HG02884 (cell line): ENCODE measurements around the gene NBL1.
A peak's percentile ranks its signal among the peaks of the same experiment; 100 is the strongest.
"Not testable (repeated sequence)": the region's sequence is repeated elsewhere in the genome, so short reads cannot be mapped to it uniquely, and the experiment has no call there.

Experiments used
- ATAC-seq: cut with Tn5 transposase; IDR thresholded peaks from one replicate; pipeline ENCODE4 v1.9.1; 2021; ENCODE audit warnings: mild to moderate bottlenecking, moderate library complexity; ENCODE audit not compliant: unreplicated experiment

NBL1 gene

DNA sequence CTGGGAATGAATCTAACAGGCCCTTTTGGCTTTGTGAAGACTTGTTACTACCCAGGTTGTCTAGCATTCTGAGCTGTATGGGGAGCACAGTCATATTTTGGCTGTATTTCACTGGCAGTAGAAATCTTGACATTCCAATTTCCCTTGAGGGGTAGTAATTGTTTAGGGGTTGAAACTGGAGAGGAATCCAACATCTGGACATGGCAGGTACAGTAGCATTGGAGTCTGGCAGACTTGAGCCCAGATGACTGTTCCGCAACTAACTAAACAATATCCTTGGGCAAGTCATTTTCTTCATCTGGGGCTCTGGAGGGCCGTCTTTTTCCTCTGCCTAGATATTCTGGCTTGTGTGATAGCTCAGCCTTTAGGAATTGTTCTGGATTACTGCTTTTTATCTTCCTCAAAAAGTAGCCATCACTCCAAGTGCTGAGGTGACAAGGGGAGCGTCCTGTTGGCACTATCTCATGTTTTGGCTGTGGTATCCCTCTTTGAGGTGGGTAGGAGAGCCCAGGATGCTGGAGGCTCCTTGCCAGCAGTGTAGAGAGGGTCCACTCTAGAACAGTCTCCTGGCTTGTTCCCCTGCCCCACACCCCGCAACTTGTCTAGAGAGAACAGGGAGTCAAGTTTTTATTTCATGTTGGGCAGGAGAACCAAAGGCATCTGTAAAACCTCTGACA is 22.7 kb upstream of the NBL1 start:
- no peak for ATAC-seq

GRCh38 chr1:19622204-19622603 is 21.9 kb upstream of the NBL1 start:
- no peak for ATAC-seq

DNA sequence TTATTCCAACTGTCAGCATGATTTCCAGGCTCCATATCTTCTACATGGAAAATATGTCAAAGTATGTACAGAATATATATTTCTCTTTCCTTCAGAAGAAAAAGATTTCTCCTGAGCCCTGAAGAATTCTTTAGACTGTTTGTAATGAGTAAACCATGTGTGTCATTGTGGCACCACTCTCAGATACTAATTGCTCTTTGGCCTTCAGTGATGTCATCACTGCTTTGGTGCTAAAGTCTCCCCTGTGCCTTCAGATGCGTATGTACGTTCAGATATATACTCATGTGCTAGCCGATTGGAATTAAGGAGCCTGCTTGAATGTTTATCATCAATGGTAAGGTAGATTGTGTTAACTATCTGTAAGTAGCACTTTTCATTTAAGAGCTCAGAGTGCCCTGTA is 20.6 kb upstream of the NBL1 start:
- no peak for ATAC-seq

- ATAC-seq, result no peak
These were observed 18.7 kb upstream of the NBL1 start for GRCh38 chr1:19625291-19625937.

GRCh38 chr1:19628879-19629278 is 15.2 kb upstream of the NBL1 start:
- no peak for ATAC-seq

GRCh38 chr1:19629357-19629756 is 14.8 kb upstream of the NBL1 start:
- no peak for ATAC-seq

GRCh38 chr1:19630192-19630591 is 13.9 kb upstream of the NBL1 start:
- not testable (repeated sequence) for ATAC-seq

DNA sequence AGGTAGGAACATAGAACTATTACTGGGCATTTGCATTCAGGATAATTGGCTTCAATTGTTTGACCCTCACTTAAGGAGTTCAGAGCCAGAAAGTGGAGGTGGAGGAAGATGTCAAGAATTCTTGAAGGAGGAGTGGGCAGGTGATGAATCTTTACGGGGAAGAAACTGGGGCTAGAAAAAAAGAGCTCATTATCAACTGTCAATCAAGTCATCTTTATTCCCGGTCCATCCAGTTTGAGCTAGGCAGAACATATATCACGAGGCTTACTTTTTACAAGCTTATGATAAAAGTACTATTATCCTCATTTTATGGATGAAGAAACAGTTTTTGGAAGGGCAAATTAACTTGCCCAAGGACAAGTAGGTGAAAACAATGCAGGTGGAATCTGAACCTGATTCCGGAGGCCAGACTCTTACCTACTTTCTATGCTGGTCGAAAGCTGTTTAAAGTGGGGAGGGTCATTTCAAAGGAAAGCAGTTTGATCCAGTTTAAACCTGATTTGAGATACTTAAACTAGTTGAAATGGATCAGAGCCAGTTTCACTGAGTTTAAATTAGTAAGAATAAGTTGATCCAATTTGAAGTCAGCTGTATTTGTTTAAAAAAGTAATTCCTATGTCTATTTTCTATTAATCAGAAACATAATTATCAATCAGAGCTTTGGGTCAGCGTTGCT is 13.3 kb upstream of the NBL1 start:
- ATAC-seq, result no peak

DNA sequence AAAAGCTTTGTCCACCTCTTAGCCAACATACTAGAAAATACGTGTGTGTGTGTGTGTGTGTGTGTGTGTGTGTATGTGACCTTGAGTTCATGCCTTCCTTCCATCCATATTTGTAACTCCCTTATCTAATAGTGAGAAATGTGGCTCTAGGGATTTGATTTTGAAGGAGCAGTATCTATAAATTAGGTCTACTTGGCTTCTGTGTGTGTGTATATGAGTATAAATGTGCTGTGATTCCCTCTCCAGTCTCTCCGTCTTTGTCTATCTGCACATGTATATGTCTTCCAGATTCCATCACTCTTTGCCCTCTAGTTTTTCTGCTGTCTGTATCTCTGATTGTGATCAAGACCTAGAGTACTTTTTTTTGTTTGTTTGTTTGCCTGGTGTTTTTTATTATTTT is 11.9 kb upstream of the NBL1 start:
- ATAC-seq, result no peak

DNA sequence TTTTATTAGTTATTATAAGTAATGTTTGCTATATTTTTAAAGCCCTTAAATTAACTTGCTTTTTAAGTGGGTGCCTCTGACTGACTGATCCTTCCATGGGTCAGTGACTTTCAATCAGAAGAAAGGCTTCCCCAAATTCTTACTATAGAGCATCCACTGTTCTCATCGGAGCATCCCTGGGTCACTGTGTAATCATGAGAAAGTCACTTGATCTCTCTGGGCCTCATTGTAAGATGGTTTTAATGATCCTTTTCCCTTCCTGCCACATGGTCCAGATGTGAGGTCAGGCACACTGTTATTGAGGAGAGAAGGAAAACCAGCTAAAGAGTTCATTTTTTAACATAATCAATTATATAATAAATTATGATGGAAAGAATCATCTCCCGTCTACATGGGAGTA is 11.0 kb upstream of the NBL1 start:
- no peak for ATAC-seq

GRCh38 chr1:19635064-19635463 is 9.0 kb upstream of the NBL1 start:
- ATAC-seq, result not testable (repeated sequence)

- ATAC-seq, result no peak
These were observed 8.5 kb upstream of the NBL1 start for GRCh38 chr1:19635646-19636045.

DNA sequence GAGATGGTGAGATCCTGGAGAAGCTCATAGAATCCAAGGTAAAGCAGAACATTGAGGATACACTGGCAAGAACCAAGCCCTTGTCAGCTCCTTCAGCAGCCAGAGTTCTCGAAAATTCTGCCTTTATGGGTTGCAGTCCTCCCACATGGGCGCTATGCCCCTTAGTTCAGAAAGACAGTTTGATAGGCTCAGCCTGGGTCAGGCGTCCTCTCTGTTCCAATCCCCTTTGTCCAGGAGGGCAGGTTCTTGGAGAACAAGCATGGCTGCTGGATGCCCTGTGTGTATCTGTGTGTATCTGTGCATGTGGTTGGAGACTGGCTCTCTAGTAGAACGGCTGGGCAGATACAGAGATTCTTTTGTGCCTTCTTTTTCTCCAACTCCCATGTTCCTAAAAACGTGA is 8.0 kb upstream of the NBL1 start:
- ATAC-seq, result no peak

GRCh38 chr1:19636749-19637148 is 7.4 kb upstream of the NBL1 start:
- ATAC-seq, result not testable (repeated sequence)

- ATAC-seq, result no peak
These were observed 6.5 kb upstream of the NBL1 start for GRCh38 chr1:19637606-19638005.

DNA sequence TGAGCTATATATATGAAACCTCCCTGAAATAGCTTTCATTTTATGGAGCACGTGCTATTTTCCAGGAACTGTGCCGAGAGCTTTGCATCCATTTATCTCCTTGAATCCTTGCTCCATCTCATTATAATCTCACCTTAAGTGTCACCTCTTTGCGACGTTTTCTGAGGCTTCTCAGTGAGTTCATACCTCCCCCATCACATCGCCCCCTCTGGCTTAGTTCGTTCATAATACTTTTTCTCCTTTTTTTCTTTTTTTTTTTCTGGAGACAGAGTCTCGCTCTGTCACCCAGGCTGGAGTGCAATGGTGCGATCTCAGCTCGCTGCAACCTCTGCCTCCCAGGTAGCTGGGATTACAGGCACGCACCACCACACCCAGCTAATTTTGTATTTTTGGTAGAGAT is 4.9 kb upstream of the NBL1 start:
- ATAC-seq, result not testable (repeated sequence)

- ATAC-seq, result no peak
These were observed 4.1 kb upstream of the NBL1 start for GRCh38 chr1:19639999-19640362.

GRCh38 chr1:19640363-19641316 is 3.5 kb upstream of the NBL1 start:
- no peak for ATAC-seq

DNA sequence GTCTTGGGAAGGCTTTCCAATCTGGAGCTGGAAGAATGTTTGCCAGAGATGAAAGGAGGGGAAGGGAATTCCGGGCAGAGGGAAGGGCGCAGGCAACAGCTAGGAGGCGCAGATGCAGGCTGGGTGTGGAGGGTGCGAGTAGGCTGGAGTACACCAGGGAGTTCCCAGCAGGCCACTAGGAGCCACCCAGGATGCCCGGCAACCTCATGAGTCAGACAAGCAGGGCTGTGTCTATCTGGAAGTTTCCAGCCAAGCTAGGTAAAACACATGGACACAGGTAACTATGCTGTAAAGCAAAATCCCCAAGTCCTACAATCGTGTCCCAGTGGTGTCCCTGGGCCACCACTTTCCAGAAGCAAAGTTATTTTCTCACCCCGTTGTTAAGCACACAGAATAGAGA is 990 bp upstream of the NBL1 start:
- no peak for ATAC-seq

DNA sequence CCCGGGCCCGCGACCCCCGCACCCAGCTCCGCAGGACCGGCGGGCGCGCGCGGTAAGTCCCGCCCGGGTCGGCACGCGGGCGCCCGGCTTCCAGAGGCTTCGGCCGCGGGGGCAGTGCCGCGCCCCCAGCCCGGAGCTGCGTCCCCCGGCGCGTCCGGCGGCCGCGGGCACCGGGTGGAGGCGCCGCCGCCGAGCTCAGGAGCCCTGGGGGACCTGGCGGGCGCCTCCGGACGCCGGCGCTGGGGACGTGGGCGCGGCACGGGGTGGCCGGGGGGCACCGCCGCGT is 227 bp downstream of the NBL1 start:
- no peak for ATAC-seq

GRCh38 chr1:19644681-19645410 is 735 bp downstream of the NBL1 start:
- peak; percentile 31 for ATAC-seq
